Measurements from ENCODE around the gene BICD1. TPM values are rescaled to one million over a fixed set of nuclear protein-coding genes. Genes with fewer than 3 reads are reported as not detected.

Gene BICD1
- total and polyA plus RNA-seq, 7 donors: 0.60 to 16.0 (median 9.4) TPM

GRCh38 chr12:32303174-32303549, 196.5 kb downstream of the BICD1 start:
- Histone ChIP-seq H3K4me1 (no peaks in the 10 kb centered on the region), H3K36me3 (peaks cover 0 to 10% (median 0%) of the 10 kb centered on the region in 4 donors), H3K9me3 (no peaks in the 10 kb centered on the region), H3K4me3 (no peak overlapping the region), H3K27ac (no peak overlapping the region), H3K27me3 (no peaks in the 10 kb centered on the region)
- TF ChIP-seq EP300 (IDR thresholded peaks at IDR 0.05) (no peak), POLR2A (IDR thresholded peaks at IDR 0.05) (no peak), CTCF (IDR thresholded peaks at IDR 0.05) (no peak), POLR2AphosphoS5 (IDR thresholded peaks at IDR 0.05) (no peak)
- 95% methylated on average over 5 of the region's 5 CpGs for WGBS, 2 donors
- no peak for DNase-seq
- intact Hi-C loops (cut with DNase I): loop anchor here (10.0 kb wide), 1 partner anchor 338 kb away; no protein-coding TSS in a partner anchor

- Histone ChIP-seq H3K27me3 (no peaks in the 10 kb centered on the region), H3K4me1 (no peaks in the 10 kb centered on the region), H3K4me3 (no peak overlapping the region), H3K36me3 (peaks cover 0 to 10% (median 0%) of the 10 kb centered on the region in 4 donors), H3K9me3 (no peaks in the 10 kb centered on the region), H3K27ac (no peak overlapping the region)
- no peak for TF ChIP-seq POLR2A (IDR thresholded peaks at IDR 0.05)
- no peak for TF ChIP-seq EP300 (IDR thresholded peaks at IDR 0.05)
- no peak for TF ChIP-seq POLR2AphosphoS5 (IDR thresholded peaks at IDR 0.05)
- no peak for TF ChIP-seq CTCF (IDR thresholded peaks at IDR 0.05)
- no peak for DNase-seq
- intact Hi-C loops (cut with DNase I): loop anchor here (5.0 to 10.0 kb wide), 2 partner anchors 243 to 340 kb away; no protein-coding TSS in a partner anchor
- 45 to 77% methylated on average over 1 of the region's 1 CpG for WGBS, 2 donors
Observed at GRCh38 chr12:32305163-32305562, 198.5 kb downstream of the BICD1 start.

- 67 to 68% methylated on average over 3 of the region's 3 CpGs for WGBS, 2 donors
- intact Hi-C loops (cut with DNase I): loop anchor here (5.0 to 10.0 kb wide), 2 partner anchors 245 to 343 kb away; no protein-coding TSS in a partner anchor
- peaks cover 0 to 4% (median 0%) of the 10 kb centered on the region in 4 donors for H3K4me1 ChIP-seq
- no peak overlapping the region for H3K27ac ChIP-seq
- H3K27me3 ChIP-seq: no peaks in the 10 kb centered on the region
- peaks cover 0 to 10% (median 0%) of the 10 kb centered on the region in 4 donors for H3K36me3 ChIP-seq
- H3K9me3 ChIP-seq: no peaks in the 10 kb centered on the region
- TF ChIP-seq POLR2AphosphoS5 (IDR thresholded peaks at IDR 0.05): no peak
- no peak for TF ChIP-seq POLR2A (IDR thresholded peaks at IDR 0.05)
- TF ChIP-seq CTCF (IDR thresholded peaks at IDR 0.05): no peak
- no peak for TF ChIP-seq EP300 (IDR thresholded peaks at IDR 0.05)
- H3K4me3 ChIP-seq: no peak overlapping the region
- DNase-seq: no peak
Observed at GRCh38 chr12:32307326-32307725, 200.7 kb downstream of the BICD1 start.

- no peak overlapping the region for H3K4me3 ChIP-seq
- no peaks in the 10 kb centered on the region for H3K9me3 ChIP-seq
- intact Hi-C loops (cut with DNase I): loop anchor here (5.0 to 10.0 kb wide), 3 partner anchors 248 to 658 kb away; no protein-coding TSS in a partner anchor
- DNase-seq: no peak
- peaks cover 0 to 4% (median 0%) of the 10 kb centered on the region in 4 donors for H3K4me1 ChIP-seq
- TF ChIP-seq POLR2AphosphoS5 (IDR thresholded peaks at IDR 0.05) (no peak), POLR2A (IDR thresholded peaks at IDR 0.05) (no peak), EP300 (IDR thresholded peaks at IDR 0.05) (no peak), CTCF (IDR thresholded peaks at IDR 0.05) (no peak)
- H3K27me3 ChIP-seq: no peaks in the 10 kb centered on the region
- H3K27ac ChIP-seq: no peak overlapping the region
- 54 to 69% methylated on average over 10 of the region's 10 CpGs for WGBS, 2 donors
- H3K36me3 ChIP-seq: peaks cover 0 to 10% (median 0%) of the 10 kb centered on the region in 4 donors
Observed at GRCh38 chr12:32309811-32310736, 203.4 kb downstream of the BICD1 start.
